Activated CD8-positive, alpha-beta memory T cell treated with anti-CD3 and anti-CD28 coated beads, Interleukin-2, amount 50 U/mL, for 1 hour (primary cell): Measurements from ENCODE around the gene DNAJC11.
"Not testable (repeated sequence)": the region's sequence is repeated elsewhere in the genome, so short reads cannot be mapped to it uniquely, and the experiment has no call there.

Experiments
- DNase-seq: peaks from one replicate; pipeline ENCODE4 v3.0.0-alpha.2; 2020; ENCODE audit errors: extremely low read depth

DNAJC11 gene

DNA sequence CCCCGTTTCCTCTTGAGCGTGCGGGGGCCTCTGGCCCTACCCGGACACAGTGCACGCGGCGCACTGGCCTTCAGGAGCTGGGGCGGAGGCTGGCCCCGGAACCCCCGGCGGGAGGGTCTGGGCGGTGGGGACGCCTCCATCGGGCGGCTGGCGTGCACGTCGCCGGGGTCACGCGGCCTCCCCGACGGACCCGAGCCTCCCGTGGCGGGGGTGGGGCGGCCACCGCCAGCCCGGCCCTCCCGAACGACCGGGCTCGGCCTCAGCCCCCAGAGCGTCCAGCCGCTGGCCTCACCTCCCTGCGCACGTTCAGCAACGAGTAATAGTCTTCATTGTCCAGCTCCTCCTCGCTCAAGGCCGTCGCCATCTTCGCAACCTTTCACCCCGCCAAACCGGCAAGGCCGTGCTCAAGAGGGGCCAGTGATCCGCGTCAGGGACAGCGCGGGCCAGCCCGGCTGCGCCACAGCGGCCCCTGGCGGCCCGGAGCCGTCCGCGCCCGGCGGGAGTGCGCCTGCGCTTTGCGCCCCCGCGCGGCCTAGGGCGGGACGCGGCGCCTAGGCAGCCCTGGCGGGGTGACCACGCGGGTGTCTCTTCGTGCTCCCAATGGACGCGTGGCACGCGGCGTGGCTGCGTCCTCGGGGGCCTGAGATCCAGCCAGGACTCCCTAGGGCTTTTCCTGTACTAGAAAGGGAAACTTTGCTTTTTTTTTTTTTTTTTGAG is at the start of gene DNAJC11:
Gene DNAJC11, minus strand, starts transcription at position 380 of the 717 bp plus-strand sequence. Its CDS starts 16 bp downstream, at position 364.
- DNase-seq, result peak; percentile 61

- DNase-seq, result no peak
These were observed 48.9 kb upstream of the DNAJC11 start for GRCh38 chr1:6750490-6750889.

GRCh38 chr1:6747674-6748073 is 46.1 kb upstream of the DNAJC11 start:
- DNase-seq, result no peak

DNA sequence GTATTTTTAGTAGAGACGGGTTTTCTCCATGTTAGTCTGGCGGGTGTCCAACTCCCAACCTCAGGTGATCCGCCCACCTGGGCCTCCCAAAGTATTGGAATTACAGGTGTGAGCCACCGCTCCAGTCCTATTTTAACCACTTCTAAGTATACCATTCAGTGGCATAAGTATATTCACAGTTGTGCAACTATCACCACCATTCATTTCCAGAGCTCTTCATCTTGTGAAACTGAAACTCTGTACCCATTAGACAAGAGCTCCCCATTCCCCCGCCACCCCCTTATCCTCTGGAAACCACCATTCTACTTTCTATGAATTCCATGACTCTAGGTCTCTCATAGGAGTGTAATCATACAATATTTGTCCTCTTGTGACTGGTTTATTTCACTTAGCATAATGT is 43.5 kb upstream of the DNAJC11 start:
- no peak for DNase-seq

DNA sequence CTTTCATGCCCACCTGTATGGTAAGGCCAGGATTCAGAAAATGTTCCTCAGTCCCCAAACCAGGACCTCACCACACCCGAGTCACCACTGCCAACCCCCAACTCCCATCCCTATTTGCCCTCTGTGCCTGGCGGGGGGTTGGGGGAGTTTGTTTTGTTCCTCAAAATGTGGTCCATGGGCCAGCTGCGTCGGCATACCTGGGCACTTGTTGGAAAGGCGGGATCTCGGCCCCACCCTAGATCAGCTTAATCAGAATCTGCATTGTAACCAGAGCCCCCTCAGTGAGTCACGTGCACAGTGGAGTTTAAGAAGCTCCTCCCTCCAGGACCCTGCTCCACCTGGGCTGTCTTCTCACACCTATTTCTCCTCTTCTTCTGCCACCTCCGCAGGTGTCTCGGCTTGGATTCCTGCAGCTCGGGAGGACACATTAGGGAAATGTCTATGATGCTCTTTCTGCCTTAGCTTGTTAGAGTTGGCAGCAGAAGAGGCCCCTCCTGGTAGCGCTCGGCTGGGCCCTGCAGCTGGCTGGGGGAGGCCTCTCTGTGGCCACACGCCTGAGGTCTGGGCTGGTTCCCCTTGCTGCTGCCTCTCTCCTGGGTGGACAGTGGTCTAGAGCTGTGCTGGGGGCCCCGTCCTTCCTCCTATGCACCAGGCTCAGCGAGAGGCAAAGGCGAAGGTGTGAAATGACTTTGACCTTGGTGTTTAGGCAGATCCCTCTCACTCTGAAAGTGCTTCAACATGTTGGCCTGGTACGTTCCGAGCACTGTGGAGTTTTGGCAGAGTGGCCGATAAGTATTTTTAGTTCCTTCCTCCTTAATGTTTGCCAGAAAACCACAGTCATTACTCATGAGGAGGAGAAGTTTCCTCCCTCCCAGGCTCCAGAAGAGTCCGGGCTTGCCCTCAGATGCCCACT is 41.8 kb upstream of the DNAJC11 start:
- DNase-seq, result no peak

- DNase-seq, result not testable (repeated sequence)
These were observed 41.1 kb upstream of the DNAJC11 start for GRCh38 chr1:6742676-6743188.

GRCh38 chr1:6738987-6739676 is 37.5 kb upstream of the DNAJC11 start:
- no peak for DNase-seq

GRCh38 chr1:6732942-6733341 is 31.3 kb upstream of the DNAJC11 start:
- DNase-seq, result no peak

GRCh38 chr1:6731905-6732304 is 30.3 kb upstream of the DNAJC11 start:
- DNase-seq, result no peak

GRCh38 chr1:6730880-6731279 is 29.3 kb upstream of the DNAJC11 start:
- DNase-seq, result no peak

- no peak for DNase-seq
These were observed 28.9 kb upstream of the DNAJC11 start for GRCh38 chr1:6730473-6730872.

DNA sequence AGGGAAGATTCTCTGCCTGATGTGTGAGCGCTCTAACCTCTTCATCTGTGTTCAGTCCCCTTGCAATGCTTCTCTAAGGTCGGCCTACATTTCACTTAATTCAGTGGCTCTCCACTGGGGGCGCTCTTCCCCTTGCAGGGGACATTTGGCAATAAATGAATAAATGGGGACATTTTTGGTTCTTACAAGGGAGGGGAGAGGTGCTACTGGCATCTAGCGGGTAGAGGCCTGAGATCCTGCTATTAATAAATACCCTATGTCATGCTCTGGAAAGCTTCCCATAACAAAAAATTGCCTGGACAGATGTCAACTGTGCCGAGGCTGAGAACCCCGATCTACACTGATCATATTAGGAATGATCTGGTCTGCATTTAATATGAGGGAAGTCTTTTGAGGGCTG is 25.9 kb upstream of the DNAJC11 start:
- peak; percentile 3 for DNase-seq

- no peak for DNase-seq
These were observed 24.6 kb upstream of the DNAJC11 start for GRCh38 chr1:6726253-6726652.

DNA sequence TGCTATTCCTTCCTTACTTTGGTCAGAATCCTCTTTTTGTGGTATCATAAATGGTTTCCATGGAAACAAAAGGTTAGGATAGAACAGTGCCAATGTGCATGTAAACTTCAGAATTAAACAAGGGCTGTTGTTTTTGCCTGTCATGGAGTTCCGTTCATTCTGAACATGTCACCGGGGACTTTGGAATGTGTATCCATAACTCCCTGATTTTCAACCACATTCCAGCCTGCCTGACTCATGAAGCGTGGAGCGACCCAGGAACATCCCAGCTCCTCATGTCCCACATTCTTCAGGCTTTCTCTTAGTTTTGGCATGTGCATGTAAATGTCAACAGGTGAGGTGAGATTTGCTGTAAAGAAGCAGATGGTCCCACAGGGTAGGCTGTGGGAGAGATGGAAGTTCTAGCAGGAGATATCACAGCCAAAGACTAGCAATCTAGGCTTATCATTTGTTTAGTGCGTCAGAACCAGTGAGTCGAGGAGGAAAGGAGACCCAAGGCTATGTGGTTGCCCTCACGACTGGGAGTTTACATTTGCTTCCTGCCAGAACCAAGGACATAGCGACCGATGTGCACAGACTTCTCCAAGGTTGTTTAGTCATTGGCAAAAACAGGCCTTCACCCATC is 23.0 kb upstream of the DNAJC11 start:
- no peak for DNase-seq

GRCh38 chr1:6723621-6724428 is 22.2 kb upstream of the DNAJC11 start:
- DNase-seq, result no peak

- no peak for DNase-seq
These were observed 9.6 kb upstream of the DNAJC11 start for GRCh38 chr1:6711174-6711573.

- DNase-seq, result no peak
These were observed 3.1 kb upstream of the DNAJC11 start for GRCh38 chr1:6704746-6705145.

- no peak for DNase-seq
These were observed 1.4 kb upstream of the DNAJC11 start for GRCh38 chr1:6703016-6703415.

- DNase-seq, result no peak
These were observed 671 bp downstream of the DNAJC11 start for GRCh38 chr1:6700853-6701436.

- DNase-seq, result not testable (repeated sequence)
These were observed 1.7 kb downstream of the DNAJC11 start for GRCh38 chr1:6699915-6700314.
